Activated CD4-positive, alpha-beta T cell treated with anti-CD3 and anti-CD28 coated beads, Interleukin-2, amount 50 U/mL, for 1 hour (primary cell): ENCODE data around the gene ARL10.

Experiments
- DNase-seq: peaks from one replicate; pipeline ENCODE4 v3.0.0-alpha.2; 2020

The ARL10 gene

DNA sequence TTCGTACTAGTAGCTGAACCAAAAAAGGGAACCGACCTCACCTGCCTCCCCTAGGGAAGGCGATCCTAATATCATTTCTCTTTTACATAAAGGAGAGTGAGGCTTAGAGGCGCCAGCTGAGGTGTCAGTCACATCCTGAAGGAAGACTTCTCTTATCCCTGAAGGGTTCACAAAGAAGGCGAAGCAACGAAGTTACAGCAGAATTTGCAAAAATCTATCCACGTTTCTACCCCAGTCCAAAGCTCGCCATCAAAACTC is 3.1 kb upstream of the ARL10 start:
- no peak for DNase-seq

DNA sequence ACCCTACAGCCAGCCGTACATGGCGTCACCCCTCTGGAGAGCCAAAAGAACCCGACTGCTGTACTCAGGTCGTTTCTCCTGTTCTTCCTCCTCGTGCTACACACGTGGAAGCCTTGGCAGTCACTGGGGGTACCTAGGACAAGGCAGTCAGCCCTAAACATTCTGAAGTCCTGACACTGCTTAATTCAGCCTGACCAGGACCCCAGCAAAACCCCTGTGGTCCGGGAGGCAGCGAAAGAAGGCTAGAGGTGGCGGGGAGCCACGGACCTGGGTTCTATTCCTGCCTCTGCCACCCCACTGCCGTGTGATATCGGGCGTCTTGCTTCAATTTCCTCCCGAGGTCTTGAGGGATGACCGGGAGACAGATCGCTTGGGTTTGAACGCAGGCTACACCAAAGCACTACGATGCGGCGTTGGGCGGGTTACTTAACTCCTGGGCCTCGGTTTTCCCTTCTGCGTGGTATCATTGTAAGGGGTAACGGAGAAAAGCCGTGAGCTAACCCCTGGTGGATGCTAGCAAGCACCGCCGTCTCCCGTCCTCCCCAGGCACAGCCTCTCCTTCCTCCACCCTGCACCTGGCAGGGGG is 429 bp upstream of the ARL10 start:
- DNase-seq, result no peak

DNA sequence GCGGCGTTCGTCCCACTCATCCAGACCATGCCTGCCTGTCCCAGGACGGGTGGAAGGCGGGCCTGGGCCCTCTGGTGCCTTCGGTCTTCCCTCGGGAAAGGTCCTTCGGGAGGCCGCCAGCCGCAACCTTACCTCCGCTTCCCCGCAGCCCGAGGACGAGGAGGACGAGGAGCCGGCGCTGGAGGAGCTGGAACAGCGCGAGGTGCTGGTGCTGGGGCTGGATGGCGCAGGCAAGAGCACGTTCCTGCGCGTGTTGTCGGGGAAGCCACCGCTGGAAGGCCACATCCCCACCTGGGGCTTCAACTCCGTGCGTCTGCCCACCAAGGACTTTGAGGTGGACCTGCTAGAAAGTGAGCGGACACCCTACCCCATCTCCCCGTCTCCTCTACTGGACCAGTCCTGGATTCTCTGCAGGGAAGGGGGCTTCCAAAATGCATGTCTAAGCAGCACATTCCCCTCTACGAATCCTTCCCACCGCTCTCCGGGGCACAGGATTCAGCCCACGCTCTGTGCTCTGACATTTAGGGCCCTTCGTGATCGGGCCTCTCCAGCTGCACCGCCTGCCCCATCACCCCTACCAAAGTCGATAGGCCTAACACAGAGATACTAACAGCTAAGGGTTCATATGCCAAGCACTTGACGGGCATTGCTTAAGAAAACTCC is 1.1 kb downstream of the ARL10 start:
- no peak for DNase-seq

DNA sequence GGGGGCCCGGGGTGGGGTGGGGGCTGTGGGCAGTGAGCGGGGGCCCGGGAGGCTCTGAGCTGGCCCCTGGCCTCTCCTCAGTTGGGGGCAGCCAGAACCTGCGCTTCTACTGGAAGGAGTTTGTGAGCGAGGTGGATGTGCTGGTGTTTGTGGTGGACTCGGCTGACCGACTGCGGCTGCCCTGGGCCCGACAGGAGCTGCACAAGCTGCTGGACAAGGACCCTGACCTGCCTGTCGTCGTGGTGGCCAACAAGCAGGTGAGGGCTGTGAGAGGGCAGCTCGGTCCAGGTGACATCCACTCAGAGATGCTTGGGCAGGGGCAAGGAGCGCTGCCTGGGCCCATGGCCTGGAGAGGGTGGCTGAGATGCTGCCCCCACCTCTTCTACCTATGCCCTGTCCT is 3.4 kb downstream of the ARL10 start:
- no peak for DNase-seq

DNA sequence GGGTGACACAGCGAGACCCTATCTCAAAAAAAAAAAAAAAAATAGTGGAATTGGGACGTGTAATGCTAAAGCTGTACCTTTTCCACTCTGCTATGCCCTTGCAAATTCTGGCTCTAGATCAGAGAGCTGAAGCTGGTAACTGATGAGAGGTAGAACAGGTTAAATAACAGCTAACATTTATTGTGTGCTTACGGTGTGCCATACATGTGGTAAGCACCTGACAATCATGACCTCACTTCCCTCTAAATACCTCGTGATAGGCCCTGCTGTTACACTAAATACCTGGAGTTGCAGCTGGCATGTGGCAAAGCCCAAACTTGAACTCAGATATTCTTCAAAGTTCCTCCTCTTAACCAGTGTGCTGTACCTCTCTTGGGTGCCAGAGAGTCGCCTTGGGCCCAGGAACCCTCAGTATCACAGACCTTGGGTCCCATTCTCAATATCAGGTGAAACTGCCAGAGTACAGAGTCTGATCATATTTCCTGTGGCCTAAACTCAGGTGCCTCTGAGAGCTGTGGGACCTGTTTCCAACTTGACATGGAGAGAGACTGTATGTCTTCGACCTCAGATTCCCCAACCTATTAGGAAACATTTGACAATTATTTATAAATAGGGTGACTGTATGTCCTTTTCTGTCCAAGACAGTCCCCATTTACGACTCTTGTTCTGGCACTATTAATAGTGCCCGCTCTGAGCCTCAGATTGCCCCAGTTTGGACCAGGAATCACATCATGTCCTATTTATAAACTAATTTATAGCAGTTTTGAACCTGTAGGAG is 4.8 kb downstream of the ARL10 start:
- DNase-seq, result no peak

DNA sequence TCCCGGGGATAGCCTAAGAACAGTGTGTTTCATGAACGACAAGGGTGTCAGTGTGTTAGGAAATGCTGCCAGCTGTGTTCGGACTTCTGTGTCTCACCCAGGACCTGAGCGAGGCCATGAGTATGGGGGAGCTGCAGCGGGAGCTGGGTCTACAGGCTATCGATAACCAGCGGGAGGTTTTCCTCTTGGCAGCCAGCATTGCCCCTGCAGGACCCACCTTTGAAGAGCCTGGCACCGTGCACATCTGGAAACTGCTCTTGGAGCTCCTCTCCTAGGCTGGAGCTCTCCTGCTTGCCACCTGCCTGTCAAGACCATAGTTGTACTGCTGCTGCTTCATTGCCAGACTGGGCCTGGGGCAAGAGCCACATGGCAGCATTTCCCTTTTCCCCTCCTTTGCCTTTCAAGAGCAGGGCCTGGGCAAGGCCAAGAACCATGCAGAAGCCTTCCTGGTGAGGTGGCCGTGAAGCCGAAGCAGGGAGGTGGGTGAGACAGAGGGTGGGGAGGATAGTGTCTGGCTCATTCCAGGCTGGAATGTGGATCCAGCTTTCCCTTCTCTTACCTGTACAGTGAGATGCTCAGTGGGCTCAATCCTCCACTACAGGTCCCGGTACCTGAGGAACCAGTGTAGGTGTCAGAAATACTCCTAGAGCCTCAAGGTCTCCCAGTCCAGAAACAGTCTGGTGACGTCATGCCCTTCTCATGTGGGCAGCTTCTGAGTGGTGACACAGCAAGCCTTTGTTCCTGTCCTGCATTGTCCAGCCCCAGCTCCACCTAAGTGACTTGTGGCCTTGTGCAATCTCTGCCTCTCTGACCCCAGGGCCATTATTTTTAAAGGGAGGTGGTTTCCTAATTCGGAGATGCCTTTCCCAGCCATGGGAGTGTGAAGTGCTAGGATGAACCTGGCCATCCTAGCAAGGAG is 6.6 kb downstream of the ARL10 start:
- no peak for DNase-seq

DNA sequence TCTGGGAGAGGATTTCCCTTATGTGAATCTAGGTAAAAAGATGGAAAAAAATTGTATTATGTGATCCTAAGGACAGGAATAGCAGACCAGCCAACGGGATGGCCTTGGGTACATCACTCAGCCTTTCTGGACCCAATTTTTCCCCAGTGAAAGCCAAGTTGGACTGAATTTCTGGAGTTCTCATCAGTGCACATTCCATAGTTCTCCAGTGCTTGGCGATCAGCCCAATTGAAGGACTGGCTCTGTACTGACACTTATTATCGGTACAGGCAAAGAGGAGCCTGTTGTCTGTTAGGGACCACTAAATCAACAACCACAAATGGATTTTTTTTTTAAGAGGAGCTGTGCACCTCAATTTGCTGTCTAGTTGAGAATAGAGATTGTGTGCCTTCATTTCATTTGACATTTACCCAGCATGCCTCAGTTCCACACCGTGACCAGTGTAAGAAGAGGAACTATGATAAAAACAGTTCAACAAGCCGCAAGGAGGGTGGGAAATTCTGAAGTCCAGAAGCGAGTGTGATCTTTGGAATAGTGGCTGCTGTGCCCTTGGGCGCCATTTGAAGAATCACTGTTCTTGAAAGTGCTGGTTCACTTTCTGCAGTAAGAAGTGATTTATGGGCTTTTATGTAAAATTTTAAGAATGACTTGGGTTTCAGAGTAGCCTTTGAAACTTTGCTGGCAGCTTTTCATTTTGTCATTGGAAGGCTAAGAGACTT is 8.0 kb downstream of the ARL10 start:
- no peak for DNase-seq

DNA sequence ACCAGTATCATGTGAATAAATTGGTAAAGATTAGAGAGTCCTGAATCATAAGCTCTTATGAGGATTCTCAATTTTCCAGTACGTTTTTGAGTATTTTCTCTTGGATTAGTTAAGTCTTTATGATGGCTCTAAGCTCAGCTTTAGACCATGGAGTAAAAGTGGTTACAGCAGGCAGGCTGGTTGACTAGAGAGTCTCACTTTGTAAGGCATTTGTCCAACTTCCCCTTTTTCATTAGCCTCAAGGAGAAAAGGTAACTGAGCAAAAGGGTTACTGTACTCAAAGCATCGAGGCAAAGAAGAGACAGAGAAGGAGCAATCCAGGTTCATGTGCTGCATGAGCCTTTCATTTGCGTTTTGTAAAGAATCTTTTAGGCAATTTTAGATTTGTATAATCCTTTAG is 14.6 kb downstream of the ARL10 start:
- DNase-seq, result no peak

DNA sequence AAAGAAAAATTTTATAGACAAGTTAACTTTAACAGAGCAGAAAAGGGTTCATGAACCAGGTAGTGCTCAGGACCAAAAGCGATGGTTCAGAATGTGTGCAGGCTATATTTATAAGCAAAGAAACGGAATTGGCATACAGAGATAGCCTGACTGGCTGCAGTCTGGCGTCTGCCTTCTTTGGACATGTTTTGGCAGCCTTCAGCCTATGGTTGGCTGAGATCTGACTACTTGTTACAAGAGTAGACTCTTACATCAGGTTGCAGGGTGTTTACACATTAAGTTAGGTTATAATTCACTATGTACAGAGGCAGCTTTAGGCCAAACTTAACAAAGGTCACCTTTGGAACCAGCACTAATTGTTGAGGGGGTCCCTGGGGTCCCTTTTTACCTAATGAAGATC is 16.1 kb downstream of the ARL10 start:
- DNase-seq, result no peak

DNA sequence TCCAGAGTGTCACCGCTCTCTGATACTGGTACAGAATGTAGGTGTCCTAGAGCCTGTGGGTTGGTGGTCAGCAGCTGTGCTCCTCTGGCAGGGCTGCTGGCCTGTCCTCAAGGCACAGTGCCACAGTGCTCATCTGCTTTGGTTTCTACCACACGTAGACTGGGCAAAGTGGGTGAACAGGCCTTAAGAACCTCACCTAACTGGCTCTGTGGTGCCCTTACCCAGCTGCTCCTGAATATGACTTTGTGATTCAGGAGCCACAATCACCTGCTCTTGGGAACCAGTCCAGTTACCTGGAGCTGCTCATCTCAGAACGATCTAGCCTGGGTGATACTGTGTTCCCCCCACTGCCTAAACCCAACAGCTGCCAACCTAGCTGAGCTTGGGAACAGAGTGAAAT is 16.7 kb downstream of the ARL10 start:
- DNase-seq, result no peak

DNA sequence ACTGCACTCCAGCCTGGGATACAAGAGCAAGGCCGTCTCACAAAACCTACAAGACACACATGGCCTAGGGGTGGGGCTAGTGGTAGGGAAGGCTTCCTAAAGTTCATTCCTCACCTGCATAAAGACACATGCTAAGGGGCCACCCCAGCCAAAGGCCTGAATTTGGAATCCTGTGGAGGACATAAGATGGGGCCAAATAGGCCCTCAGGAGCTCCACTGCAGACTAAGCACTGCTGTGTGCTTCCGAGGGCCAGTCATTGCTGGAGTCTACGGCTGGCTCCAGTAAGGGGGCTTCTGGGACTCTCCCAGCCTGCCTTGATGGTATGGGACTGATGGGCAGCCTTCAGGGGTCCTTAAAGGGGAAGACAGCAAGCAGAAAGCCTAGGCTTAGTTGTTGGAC is 17.4 kb downstream of the ARL10 start:
- no peak for DNase-seq

DNA sequence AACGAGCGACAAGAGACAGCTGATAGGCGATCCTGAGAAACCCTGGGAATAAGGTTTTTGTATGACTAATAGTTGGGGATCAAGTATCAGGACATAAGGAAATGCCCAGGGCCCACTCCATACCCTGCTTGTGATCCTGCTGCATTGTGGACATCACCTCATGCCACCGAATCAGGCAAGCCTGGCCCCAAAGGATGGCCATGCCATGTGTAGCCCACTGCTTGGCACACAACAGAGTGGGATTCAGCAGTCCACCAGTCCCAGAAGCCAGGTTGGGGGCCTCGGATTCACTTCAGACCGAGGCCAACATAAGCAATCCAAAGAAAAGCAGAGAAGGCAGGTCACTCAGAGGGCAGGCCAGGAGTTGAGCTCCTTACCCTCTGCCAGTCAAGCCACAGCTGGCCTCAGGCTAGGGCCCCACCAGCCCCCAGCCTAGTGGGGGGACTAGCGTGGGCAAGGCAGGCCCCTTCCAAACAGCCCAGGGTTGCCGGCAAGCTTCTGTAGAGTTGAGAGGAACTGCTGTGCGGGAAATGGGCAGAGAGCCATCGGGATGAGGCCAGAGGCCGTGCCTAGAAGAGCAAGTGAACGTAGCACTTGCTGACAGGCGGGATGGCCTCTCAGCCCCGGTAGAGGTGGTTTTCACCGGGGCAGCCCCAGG is 18.1 kb downstream of the ARL10 start:
- DNase-seq, result no peak

DNA sequence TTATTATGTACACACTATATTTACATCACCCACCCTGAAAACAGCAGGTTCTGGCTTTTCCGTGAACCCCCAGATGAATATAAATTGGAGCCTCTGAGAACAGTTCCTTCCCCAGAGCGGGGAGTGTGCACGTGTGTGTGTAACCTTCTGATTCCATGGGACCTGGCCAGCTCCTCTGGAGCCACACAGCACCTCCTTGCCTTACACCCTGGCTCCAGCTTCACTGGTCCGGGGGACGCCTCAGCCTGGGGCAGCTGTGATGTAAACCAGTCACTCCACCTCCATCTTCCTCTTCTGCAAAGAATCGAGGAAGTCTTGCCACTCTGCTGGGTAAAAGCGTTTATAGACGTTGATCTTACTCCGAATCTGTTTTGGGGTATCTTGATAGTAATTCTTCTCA is 18.7 kb downstream of the ARL10 start:
- DNase-seq, result no peak

DNA sequence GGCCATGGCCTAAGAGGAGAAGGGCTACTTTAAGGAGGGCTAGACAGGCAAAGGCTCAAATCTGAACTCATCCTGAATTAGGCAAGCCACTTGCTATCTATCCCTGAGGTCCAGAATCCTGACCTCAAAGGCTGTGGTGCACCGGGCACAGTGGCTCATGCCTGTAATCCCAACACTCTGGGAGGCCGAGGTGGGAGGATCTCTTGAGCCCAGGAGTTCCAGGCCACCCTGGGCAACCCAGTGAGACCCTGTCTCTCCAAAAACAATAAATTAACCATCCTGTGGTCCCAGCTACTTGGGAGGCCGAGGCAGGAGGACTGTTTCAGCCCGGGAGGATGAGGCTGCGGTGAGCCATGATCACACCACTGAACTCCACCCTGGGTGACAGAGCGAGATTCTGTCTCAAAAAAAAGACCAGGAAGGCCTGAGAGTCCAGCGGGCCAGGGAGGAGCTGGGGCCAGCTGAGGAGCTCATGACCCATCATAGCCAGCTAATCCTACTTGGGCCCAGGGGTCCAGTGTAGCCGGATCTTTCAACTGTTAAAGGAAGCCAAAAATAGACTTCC is 19.2 kb downstream of the ARL10 start:
- DNase-seq, result no peak

DNA sequence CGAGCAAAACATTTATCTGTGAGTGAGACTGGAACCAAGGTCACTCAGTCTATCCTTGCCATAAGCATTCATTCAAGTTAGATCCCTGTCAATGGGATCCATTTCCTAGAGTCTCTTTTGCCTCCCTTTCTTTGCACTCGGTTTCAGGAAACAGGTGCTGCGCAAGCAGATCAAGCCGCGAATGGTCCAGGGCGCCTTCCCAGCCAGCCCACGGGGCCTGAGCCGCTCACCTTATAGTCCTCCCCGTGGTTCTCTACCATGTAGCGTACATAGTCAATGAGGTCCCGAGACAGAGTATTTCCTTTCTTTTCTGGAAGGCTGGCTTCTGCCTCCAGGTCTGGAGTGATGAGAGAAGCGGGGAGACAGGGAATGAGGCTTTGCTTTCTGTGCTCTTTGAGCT is 19.7 kb downstream of the ARL10 start:
- no peak for DNase-seq

DNA sequence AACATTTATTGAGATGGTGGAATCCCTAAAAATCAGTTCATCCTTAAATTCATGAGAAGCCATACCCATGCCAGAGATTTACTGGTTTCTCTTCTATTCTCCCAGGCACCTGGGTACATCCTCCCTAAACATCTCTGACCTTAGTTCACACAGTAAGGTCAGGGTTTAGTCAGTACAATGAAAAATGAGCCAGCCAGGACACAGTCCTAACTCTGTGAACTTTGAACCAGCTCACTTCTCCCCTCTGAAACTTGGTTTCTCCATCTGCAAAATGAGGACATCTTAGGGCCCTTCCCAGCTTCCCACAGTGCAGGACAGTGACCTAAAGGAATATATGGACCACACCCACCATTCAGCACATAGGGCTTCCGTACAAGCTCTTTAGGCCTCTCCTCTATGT is 21.2 kb downstream of the ARL10 start:
- DNase-seq, result no peak

DNA sequence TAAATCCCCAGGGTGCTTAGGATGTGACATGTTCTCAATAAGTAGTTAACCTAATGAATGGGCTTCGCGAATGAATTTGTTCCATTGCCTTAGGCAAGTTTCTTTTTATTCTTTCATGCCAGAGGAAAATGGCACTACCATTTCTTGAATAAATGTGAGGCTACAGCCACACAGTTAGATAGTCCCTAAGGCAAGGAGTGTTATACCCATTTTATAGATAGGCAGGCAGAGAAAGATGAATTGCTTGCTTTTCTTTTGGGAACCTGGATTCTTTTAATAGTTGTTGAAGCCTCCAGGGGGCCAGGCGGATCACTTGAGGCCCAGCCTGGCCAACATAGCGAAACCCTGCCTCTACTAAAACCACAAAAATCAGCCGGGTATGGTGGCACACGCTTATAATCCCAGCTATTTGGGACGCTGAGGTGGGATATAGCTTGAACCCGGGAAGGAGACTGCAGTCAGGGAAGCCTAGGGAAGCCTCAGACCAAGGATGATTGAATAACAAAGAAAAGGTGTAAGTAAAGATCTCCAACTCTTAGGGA is 22.2 kb downstream of the ARL10 start:
- no peak for DNase-seq

DNA sequence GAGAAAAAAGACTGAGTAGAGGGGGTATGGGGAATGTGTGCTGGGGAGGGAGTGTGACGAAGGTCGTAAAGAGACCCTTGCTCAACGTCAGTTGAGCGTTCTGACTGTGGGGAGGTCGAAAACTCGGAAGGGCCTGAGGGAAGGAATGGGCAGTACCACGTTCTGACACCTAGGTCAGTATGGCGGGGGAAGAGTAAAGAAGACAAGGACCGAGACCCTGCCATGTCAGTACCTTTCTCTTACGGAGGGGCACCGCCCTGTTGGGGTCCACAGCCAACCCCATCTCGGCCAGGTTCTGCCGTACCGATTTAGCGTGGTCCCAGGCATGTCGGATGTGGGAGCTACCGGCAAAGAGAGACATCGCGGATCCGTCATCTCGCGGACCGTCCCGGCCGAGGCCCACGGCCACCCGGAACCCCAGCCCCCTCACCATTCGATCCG is 22.7 kb downstream of the ARL10 start:
- DNase-seq, result no peak

DNA sequence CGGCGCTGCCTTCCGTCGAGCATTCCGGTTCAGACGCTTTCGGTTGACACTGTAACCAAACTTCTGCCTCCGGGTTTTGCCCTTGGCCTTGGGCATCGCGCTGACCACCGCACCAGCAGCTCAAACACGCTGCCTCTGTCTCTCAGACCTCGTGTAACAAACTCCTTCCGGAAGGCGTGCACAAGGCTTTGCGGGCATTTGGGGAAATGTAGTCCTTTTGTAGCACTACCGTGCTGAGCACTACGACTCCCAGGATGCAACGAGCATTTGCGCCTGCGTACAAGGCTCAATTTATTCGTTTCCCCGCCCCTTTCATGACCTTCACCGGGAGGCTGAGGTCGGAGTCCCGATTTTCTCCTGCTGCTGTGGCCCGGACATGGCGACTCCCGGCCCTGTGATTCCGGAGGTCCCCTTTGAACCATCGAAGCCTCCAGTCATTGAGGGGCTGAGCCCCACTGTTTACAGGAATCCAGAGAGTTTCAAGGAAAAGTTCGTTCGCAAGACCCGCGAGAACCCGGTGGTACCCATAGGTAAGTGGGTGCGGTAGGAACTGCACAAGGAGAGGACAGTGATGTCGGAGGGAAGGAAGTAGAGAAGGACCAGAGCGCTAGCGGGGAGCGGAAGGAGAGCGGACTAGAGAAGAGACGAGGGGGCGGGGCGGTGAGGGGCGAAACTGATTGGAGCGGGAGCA is 23.3 kb downstream of the ARL10 start, which contains the start of the genes HIGD2A and NOP16:
Gene HIGD2A, plus strand, starts transcription at position 308 of the 691 bp plus-strand sequence. Its CDS starts 69 bp downstream, at position 377.
Gene NOP16, minus strand, starts transcription at position 155 of the 691 bp plus-strand sequence. Its CDS starts 59 bp downstream, at position 96.
- peak; percentile 100 for DNase-seq
